ENCODE results near the gene RFX7. TPM values are rescaled to one million over a fixed set of nuclear protein-coding genes. Genes with fewer than 3 reads are reported as not detected.
"Not testable (repeated sequence)": the region's sequence is repeated elsewhere in the genome, so short reads cannot be mapped to it uniquely, and the experiment has no call there.

The RFX7 gene
- total and polyA plus RNA-seq, 2 of the 4 experiments (the other 2 are of a cell fraction): 4.1 to 10.6 TPM

DNA sequence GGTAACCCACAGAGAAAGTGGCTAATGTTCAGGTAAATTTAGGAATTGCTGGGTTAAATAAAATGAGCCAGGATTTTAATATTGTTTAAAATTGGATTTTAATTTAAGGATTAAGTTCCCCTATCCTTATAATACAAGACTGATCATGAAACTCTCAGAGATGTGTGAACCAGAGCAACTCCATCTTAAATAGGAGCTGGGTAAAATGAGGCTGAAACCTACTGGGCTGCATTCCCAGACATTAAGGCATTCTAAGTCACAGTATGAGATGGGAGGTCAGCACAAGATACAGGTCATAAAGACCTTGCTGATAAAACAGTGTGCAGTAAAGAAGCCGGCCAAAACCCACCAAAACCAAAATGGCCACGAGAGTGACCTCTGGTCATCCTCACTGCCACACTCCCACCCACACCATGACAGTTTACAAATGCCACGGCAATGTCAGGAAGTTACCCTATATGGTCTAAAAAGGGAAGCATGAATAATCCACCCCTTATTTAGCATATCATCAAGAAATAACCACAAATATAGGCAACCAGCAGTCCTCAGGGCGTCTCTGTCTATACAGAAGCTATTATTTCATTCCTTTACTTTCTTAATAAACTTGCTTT lies 40.3 kb downstream of the RFX7 start:
- H3K9me3 ChIP-seq (ENCODE audit: control insufficient read depth, insufficient read depth, low read length); H2BK20ac ChIP-seq (ENCODE audit: low read depth, low read length); H4K91ac ChIP-seq (ENCODE audit: insufficient read depth, low read depth, low read length); POLR2A ChIA-PET (ENCODE audit: unreplicated experiment); H3K36me3 ChIP-seq (ENCODE audit: control insufficient read depth, insufficient read depth, low read length); H3K4ac ChIP-seq (ENCODE audit: low read depth, low read length); intact Hi-C loops (cut with micrococcal nuclease); H2AFZ ChIP-seq (replicated peaks; ENCODE audit: low read length, poor library complexity); H3K9me1 ChIP-seq (ENCODE audit: insufficient read depth, low read length); H2AK5ac ChIP-seq (ENCODE audit: low read depth, low read length); H3K14ac ChIP-seq (replicated peaks; ENCODE audit: low read depth, low read length); H4K5ac ChIP-seq (ENCODE audit: low read depth, low read length); H2BK5ac ChIP-seq (ENCODE audit: low read depth, low read length, poor library complexity, severe bottlenecking); H2AK9ac ChIP-seq (replicated peaks; ENCODE audit: low read depth, low read length, poor library complexity); H2BK15ac ChIP-seq (ENCODE audit: low read depth, low read length); dilution Hi-C loops (cut with HindIII; ENCODE audit: low sequenced_read_pairs, unreplicated experiment); H2BK120ac ChIP-seq (ENCODE audit: low read depth, low read length); H3K4me1 ChIP-seq (ENCODE audit: control insufficient read depth, insufficient read depth, low read length); BruUV-seq (replicated peaks); H3K9ac ChIP-seq (ENCODE audit: low read depth, low read length); H3K27ac ChIP-seq (ENCODE audit: insufficient read depth, low read length); ATAC-seq (ENCODE audit: low read depth); DNase-seq; H4K8ac ChIP-seq (ENCODE audit: low read depth in 2 of 2, low read length in 2 of 2); H3K56ac ChIP-seq (ENCODE audit: extremely low read depth, insufficient read depth, low read length); H3K23ac ChIP-seq (ENCODE audit: low read depth, low read length); in situ Hi-C loops (cut with MboI; ENCODE audit: low sequenced_read_pairs); CTCF ChIA-PET; H3K18ac ChIP-seq (ENCODE audit: low read depth, low read length); H3K4me2 ChIP-seq (ENCODE audit: low read depth, low read length); H3K4me3 ChIP-seq (ENCODE audit: insufficient read depth, low read depth, low read length); H3K27me3 ChIP-seq (ENCODE audit: control insufficient read depth, insufficient read depth, low read length): not testable (repeated sequence)
- peaks cover 21 to 44% of the 10 kb centered on the region in 2 experiments for H3K79me1 ChIP-seq (ENCODE audit: low read depth in 1 of 2, low read length in 2 of 2)
- peaks cover 19% of the 10 kb centered on the region for H4K20me1 ChIP-seq (ENCODE audit: insufficient read depth, low read length)
- 70% methylated on average over 2 of the region's 4 CpGs; no CpG with 5 or more reads in 1 of the 2 experiments for WGBS, 2 experiments (ENCODE audit: extremely low coverage in 2 of 2, insufficient read length in 1 of 2)
